Erythroblast (primary cell): Measurements from ENCODE around the gene EPHA1.

ENCODE experiments used
- GATA1 ChIP-seq: IDR thresholded peaks from 2 replicates; pipeline ENCODE4 v1.6.1; 2011; ENCODE audit warnings: low read depth, mild to moderate bottlenecking, control low read depth, low read length, moderate library complexity
- POLR2A ChIP-seq: IDR thresholded peaks from 2 replicates; pipeline ENCODE4 v1.6.1; 2011; ENCODE audit warnings: mild to moderate bottlenecking, low read length

GRCh38 chr7:143379611-143380259 is 28.9 kb downstream of the EPHA1 start:
- TF ChIP-seq POLR2A (no peak), GATA1 (no peak)
